ENCODE measurements around the gene FUT7.

Gene FUT7

DNA sequence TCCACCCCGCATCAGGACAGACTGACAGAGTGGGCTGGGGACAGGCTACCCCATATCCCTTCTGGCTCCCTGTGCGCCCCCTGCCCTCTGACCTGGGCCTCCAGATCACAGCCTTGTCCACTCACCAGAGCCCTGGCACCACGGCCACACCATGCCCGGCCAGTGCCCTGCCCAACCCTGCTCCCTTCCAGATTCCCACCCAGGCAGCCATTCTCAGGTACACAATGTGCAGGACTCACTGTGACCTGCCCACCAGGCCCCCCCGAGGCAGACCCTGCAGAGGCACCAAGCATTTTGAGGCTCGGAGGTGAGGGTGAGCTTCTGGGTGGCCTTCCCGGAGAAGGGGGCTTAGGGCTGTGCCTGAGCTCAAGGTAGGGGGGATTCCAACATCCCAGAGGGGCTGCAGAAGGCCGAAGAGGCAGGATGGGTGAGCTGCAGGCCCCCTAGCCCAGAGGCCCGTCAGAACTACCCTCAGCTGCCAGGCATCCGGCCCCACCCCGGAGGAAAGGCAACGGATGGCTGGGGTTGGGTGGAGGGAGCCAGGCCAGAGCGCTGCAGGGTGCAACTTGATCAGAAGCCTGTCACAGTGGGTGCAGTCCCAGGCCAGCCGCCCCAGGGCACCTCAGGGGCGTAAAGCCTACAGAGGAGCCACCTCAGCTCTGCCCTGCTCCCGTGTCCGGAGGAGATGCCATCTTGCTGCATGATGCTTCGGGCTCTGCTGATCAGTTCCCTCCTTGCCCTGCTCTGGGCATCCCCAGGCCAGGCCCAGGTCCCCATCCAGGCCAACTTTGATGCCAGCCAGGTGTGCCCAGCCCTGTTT, 49.4 kb downstream of the FUT7 start, which contains the start of gene LCNL1:
Gene LCNL1, plus strand, starts transcription at position 762 of the 820 bp plus-strand sequence. CDS start 594 bp downstream, outside the sequence.
- DNase-seq (ENCODE audit: low read depth): no peak

DNA sequence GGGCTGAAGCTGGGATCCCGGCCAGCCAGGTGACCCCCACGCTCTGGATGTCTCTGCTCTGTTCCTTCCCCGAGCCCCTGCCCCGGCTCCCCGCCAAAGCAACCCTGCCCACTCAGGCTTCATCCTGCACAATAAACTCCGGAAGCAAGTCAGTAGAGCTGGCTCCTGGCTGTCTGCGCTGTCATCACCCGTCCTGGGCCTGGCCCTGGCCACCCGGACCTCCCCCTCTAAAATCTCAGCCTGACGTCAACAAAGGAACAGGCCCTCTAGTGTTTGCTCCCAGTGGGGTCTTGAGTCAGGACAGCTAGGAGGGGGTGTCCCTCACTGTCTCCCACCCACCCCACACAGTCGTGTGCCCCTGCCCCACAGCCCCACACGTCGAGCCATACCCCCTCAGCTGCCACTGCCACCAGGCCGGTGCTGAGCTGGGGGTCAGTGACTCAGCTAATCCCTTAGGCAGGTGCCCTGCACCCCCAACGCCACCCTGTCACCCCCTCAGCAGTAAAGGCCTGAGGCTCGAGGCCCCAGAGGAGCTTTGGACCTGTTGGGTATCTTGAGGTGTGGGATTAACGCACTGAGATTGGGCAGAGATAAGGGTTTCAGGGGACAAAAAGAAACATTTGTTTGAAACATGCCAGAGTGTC, 50.2 kb downstream of the FUT7 start:
- DNase-seq (ENCODE audit: low read depth): no peak

DNA sequence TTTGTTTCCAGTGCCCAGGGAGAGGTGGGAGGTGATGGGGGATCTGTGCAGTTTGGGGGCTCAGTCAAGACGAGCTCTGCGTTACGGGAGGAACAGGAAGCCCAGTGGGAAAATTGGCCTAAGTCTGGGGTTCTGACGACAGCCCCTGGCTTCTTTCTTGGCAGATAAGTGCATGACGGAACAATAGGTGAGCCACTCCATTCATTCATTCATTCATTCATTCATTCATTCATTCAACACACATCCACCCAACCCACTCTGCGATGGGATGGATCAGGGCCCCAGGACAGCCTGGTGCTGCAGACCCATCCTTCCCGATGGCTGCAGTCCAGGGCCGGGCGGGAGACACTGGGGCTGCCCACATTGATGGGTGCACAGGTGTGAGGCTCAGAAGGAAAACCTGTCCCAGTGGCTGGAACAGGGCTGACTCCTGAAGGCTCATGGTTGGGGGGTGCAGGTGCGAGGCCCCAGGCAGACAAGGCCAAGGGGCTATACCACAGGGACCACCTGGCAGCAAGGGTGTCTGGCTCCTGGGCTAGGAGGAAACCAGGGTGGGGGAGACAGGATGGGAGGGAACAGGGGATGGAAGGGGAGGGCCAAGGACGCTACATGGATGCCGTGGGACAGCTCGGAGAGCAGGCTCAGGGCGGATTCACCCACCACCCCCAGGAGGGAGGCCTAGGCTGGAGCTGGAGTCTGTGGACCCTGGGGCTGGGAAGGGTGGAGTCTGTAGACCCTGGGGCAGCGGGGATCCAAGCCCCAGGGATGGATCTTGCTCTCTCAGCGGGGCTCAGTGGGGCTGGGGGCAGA, 51.0 kb downstream of the FUT7 start:
- no peak for DNase-seq (ENCODE audit: low read depth)
